AG09309 (cell line): ENCODE measurements around the gene PNP.

Source experiments
- DNase-seq: peaks from one replicate; pipeline ENCODE4 v3.0.0-alpha.2; 2010; ENCODE audit warnings: low read depth
- H3K4me3 ChIP-seq: 2 replicates; pipeline ENCODE4 v1.5.1; 2011; ENCODE audit warnings: mild to moderate bottlenecking, low read depth, low read length, moderate library complexity; ENCODE audit not compliant: control insufficient read depth
- CTCF ChIP-seq: IDR thresholded peaks from 2 replicates; pipeline ENCODE4 v1.5.1; 2011; ENCODE audit warnings: mild to moderate bottlenecking, low read depth, low read length, inconsistent platforms; ENCODE audit not compliant: insufficient read depth, control insufficient read depth; ENCODE audit errors: missing control alignments

The PNP gene

GRCh38 chr14:20455355-20456300 is 13.6 kb upstream of the PNP start:
- TF ChIP-seq CTCF = no peak
- H3K4me3 ChIP-seq = peak overlapping the region; percentile 88
- DNase-seq = peak; percentile 66

- no peak overlapping the region for H3K4me3 ChIP-seq
- TF ChIP-seq CTCF = no peak
- no peak for DNase-seq
These were observed 12.2 kb upstream of the PNP start for GRCh38 chr14:20456971-20457370.

- H3K4me3 ChIP-seq = no peak overlapping the region
- TF ChIP-seq CTCF = no peak
- no peak for DNase-seq
These were observed 11.0 kb upstream of the PNP start for GRCh38 chr14:20458031-20458789.

GRCh38 chr14:20460458-20461224 is 8.6 kb upstream of the PNP start:
- peak overlapping the region; percentile 59 for H3K4me3 ChIP-seq
- no peak for TF ChIP-seq CTCF
- DNase-seq = no peak

- TF ChIP-seq CTCF = no peak
- DNase-seq = peak; percentile 100
- peak within 1 kb of the TSS; percentile 59 for H3K4me3 ChIP-seq
These were observed 7.7 kb upstream of the PNP start, which contains the start of gene PIP4P1 for GRCh38 chr14:20461225-20462141. PIP4P1 (minus strand) TSS chr14:20461434; CDS start chr14:20461325, 109 bp downstream.
